Breast epithelium (tissue), 3 donors: ENCODE data around the gene FGF11.

Source experiments
- POLR2A ChIP-seq: fragments of 450-650 bp; IDR thresholded peaks from one replicate; pipeline ENCODE4 v1.6.1; 2016; ENCODE audit warnings: antibody characterized with exemption, mild to moderate bottlenecking, moderate library complexity
- TF ChIP-seq, protein P1 (sequence below), 3 donors: fragments of 450-650 bp; IDR thresholded peaks; one replicate each; pipeline ENCODE4 v1.5.1; 2016 to 2017; ENCODE audit warnings: antibody characterized with exemption in 3 of 3, mild to moderate bottlenecking in 3 of 3, moderate library complexity in 3 of 3

DNA sequence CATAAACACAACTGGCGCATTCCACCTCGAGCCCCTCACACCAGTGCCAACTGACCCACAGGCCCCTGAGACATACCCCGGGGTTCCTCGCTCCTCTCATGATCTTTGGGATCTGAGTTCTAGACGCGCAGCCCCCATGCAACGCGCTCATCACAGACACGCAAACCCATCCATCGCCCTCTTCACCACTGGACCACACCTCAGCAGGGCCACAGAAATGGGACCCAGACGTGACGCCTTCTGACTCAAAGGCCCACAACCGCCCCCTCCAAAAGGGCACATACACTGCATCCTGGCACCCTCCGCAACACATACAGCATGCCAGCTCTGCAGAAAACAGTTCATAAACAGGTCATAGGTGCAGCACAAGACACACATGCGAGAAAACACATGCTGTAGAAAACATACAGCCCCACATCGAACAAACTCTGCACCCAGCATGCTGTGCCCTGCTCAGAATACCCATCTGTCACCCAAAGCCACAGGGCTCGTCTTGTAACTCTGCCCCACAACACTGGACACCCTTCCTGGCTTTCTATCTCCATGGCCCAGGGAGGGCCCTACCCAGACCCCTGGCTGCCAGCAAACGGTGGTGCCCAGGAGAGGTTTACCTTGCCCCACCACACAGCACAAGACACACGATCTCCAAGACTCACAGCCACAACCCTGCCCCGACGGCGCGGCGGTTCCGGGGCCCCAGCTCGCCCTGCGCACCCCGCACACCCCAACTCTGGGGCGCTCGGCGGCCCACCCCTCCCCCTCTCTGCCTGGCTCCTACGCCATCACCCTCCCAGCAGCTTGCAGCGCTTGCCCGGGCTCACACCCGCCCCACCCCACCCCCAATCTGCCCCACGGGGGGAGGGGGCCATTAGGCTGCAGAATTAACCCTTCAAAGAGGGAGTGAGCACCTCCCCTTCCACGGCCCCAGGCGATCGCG is 39.2 kb downstream of the FGF11 start:
- TF ChIP-seq POLR2A: no peak
- TF ChIP-seq, protein P1, sequence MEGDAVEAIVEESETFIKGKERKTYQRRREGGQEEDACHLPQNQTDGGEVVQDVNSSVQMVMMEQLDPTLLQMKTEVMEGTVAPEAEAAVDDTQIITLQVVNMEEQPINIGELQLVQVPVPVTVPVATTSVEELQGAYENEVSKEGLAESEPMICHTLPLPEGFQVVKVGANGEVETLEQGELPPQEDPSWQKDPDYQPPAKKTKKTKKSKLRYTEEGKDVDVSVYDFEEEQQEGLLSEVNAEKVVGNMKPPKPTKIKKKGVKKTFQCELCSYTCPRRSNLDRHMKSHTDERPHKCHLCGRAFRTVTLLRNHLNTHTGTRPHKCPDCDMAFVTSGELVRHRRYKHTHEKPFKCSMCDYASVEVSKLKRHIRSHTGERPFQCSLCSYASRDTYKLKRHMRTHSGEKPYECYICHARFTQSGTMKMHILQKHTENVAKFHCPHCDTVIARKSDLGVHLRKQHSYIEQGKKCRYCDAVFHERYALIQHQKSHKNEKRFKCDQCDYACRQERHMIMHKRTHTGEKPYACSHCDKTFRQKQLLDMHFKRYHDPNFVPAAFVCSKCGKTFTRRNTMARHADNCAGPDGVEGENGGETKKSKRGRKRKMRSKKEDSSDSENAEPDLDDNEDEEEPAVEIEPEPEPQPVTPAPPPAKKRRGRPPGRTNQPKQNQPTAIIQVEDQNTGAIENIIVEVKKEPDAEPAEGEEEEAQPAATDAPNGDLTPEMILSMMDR (IDR thresholded peaks at IDR 0.05): no peak
